NOMO-1 (cell line): ENCODE data around the gene MAFG.

Experiments used
- DNase-seq, 2 experiments: peaks; one replicate each; lab custom pipeline; 2025; ENCODE audit not compliant: unreplicated experiment in 2 of 2; lab: John Stamatoyannopoulos, UW

The MAFG gene

DNA sequence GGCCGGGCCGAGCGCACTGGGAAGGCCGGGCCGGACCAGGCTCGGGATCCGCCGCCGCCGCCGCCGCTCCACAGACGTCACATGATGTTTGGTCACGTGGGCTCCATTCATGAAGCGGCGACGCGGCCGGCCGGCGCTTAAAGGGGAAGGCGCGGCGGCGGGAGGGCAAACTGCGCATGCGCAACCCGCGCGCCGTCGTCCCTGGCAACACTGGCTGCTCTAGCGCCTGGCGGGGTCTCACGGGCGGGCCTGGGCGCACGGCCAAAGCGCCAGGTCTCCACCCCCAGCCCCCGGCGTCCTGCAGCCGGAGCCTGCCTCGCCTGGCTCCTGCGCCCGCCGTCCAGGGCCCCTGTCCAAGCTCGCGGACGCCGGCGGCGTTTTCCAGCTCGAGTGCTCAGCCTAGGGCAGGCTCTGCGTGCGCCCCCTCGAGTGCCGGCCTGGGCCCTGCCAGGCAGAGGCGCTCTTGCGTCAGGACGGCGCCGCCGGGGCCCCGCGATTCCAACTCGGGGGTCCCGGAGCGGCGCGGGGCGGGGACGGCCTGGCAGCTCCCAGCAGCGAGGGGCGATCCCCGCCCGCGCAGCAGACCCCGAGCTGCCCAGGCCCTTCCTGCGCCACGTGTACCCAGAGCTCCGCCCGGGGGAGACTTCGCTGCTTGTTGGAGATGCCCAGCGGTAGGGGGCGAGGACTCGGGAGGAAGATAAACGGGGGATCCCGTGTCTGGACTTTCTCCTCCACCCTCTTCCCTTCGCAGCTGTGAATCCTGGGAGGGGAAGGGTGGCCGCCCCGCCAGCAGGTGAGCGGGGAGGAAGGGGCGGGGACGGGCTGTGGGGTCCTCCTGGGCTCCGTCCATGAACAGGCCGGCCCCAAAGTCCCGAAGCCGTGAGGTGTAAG, at the start of gene MAFG:
Gene MAFG (minus strand): TSS at position 83 of the 891 bp plus-strand sequence. CDS start 4,550 bp downstream, outside the sequence.
- DNase-seq, result peak; percentile 86 to 90

DNA sequence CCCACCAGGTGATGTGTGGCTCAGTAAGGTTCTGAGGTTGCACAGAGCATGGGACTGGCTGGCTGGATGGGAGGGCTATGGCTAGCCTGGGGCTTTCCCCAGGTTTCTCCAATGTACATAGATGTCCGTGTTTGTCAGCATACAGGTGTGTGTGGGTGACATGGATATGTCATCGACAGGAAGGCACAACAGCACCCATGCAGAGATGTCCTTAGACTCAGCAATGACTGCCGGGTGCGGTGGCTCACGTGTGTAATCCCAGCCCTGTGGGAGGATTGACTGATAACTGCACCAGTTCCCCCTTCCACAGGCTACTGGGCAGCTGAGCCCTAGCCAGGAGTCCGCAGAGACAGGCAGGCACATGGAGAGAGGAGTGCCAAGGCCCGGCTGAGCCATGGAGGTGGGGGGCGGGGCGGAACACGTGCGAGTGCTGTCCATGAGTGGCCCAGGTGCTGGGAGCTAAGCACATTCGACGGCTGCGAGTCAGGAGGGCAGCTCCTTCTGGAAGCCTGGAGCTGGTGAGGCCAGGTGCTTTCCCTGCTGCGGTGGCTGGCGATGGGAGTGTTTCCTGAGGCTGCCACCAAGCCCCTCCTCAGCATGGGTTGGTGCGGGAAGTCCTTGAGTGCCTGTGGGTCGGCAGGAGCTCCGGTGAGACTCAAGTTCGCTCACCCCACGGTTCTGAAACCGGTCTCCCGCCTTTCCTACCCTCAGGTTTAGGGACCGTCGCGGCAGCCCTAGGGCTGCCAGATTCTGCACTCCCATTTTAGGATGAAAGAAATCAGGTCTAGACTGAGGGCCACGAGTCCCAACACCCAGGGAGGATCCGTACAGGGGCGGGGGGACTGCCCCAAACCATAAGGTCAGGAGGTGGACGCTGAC, 49.0 kb upstream of the MAFG start:
- no peak for DNase-seq

DNA sequence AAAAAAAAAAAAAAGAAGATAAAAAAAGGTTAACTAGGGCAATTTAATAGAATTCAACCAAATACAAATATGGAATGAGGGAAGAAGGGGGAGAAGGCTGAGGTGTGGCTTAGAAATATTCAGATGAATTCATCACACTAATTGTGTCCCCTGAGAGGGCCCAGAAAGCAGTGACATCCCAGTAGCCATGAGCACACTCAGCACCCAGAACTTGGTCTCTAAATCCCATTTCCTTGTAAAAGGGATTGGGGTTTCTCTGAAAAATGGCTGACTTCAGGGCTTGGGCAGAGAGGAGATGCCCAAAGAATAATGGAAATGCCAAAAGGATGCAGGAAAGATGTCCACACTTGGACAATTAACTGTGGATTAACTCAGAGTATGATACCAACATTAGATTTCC, 45.9 kb upstream of the MAFG start:
- no peak for DNase-seq

DNA sequence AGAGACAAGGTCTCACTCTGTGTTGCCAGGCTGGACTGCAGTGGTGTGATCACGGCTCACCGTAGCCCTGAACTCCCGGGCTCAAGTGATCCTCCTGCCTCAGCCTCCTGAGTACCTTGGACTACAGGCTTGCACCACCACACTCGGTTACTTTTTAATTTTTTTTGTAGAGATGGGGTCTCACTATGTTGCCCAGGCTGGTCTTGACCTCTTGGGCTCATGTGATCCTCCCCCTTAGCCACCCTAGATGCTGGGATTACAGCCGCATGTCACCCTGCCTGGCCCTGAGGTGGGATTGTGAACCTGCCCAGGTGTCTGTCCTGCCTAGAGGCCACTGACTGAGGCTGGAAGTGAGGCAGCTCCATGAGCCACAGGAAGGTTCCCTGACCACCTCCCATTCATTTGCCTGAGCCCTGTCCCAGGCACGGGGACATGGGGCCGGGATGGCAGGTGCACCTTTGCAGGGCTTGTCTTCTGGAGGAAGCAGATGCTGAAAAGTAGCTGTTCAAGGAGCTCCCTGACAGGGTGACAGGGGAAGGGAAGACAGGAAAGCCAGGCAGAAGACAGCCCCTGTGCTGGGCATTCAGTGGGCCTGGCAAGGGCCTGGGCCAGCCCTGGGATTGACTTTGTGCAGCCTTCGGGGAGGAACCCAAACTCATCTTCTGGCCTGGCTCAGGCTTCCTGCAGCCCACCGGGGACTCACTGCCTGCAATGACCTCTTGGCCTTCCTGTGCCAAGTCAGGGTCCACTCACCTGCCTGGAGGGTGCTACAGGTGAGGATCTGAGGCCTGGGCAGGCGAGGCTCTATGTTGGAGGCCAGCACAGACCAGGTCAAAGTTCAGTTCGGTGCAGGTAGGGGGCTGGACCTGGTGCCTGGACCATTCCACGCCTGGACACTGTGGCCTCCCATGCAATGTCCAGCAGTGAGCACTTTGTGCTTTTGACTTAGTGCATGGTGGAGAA, 41.6 kb upstream of the MAFG start:
- no peak for DNase-seq

DNA sequence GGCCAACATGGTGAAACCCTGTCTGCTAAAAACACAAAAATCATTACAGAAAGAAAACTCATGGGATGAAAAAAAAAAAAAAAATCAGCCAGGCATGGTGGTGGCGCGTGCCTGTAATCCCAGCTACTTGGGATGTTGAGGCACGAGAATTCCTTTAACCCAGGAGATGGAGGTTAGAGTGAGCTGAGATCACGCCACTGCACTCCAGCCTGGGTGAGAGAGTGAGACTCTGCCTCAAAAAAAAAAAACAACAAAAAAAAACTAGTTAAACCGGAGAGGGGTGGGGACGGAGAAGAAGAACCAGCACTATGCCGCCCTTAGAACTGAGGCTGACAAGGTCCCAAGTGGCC, 40.8 kb upstream of the MAFG start:
- DNase-seq, result no peak

DNA sequence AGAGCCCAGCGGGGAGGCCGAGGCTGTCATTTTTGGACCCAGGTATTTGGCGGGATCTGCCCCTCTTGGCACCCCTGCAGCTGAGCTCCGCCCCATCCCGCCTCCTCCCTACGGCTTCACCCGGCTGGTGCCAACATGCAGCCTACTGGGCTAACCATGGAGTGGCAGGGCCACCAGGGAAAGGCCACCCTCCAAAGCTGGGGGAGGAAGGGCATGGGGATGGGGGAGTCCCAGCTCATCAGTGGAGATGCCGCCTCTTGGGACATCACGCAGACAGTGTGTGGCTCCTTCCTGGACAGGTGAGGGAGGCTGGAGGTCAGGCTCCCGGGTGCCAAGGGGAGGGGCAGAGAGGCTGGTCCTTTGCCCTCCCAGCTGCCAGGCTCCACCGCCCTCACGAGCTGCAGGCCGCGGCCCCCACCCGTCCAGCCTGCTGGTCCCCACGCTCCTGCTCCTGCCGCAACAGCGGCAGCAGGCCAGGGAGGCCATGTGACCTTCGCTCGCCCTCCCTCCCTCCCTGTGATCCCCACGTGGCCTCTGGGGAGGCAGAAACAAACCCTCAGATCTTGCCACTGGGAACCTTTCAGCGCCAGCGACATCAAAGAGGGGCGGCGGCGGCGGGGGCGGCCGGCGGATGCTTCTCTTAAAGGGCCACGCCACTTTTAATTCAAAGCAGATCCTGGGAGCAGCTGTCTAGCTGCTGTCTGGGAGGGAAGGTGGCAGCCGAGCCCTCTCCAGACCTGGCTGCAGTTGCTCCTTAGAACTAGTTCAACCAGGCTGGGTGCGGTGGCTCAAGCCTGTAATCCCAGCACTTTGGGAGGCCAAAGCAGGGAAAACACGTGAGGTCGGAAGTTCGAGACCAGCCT, 40.2 kb upstream of the MAFG start:
- DNase-seq, result peak; percentile 83 to 86

DNA sequence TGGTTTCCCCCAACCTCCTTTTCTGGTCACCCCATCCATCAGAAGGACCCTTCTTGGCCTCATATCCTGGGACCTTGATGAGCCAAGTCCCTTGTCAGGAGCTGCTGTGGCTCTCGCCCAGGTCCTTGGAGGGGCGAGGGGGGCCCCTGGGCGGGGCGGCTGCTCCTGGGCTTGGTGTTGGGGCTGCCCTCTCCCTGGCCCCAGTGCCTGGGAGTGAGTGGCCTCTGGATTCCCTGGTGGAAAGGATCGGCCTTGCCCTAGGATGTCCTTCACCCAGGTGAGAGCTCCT, 39.7 kb upstream of the MAFG start:
- no peak for DNase-seq

DNA sequence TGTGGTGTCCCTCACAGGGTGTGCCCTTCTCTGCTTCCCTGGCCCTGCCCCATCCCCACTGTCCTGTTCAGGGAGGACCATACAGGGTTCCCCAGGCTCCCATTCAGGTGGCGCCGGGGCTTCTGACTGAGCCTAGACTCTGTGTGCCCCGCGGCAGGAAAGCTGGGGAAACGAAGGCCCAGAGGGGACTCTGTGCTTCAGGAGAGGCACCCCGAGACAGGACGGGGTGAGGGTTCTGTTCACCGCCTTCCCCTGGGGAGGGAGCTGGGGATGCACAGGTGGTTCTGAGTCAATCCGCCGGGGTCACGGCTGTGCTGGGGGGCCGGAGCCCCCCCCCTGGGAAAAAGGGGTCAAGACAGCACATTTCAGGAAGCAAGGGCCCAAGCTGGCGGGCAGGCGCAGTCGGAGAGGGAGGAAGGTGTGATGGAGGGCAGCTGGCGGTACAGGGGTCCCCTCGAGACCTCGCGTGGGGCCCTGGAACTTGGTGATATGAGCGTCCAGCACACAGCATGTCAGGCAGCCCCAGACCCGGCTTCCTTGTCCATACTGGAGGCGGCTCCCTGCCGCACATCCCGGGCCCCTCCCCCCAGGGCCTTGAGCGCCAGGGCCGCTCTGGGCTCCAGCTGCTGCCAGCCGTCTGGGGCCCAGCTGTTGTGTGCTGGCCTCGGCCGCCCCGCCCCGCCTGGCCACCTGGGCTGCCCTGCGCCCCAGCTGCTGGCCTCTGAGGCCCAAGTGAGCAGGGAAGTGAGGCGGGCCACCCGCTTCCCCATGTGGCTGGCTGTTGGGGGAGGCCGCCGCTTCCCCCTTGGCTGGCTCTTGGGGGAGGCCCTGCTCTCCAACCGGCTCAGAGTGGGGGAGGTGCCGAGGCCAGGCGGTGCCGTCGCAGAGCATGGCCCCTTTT, 39.1 kb upstream of the MAFG start:
- DNase-seq, result peak; percentile 73 to 95

DNA sequence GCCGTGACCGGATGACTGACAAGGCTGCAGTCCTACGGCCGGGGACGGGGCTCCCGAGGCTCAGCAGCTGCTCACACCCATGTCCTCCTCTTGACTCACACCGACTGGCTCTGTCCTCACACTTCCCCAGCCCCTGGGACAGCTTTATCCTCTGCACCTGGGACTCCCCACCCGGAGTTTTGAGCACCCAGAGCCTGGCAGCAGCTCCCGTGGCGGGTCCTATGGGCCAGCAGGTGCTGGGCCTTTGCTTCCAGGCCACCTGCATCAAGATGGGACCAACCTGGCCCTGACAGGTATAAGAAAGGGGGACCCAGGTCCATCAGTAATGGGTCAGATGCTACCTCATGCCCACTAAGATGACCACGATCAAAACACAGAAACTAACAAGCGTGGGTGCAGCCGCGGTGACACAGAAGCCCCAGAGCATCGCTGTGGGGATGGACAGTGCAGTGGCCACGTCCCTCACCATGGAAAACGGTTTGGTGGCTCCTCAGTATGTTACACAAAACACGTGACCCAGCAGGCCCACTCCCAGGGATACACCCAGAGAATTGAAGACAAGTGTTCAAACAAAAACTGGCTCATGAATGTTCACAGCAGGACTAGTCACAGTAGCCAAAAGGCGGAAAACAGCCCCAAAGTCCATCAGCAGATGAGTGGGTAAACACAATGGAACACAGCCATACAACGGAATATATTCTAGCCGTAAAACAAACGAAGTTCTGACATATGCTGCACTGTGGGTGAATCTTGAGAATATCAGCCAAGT, 36.7 kb upstream of the MAFG start:
- no peak for DNase-seq

DNA sequence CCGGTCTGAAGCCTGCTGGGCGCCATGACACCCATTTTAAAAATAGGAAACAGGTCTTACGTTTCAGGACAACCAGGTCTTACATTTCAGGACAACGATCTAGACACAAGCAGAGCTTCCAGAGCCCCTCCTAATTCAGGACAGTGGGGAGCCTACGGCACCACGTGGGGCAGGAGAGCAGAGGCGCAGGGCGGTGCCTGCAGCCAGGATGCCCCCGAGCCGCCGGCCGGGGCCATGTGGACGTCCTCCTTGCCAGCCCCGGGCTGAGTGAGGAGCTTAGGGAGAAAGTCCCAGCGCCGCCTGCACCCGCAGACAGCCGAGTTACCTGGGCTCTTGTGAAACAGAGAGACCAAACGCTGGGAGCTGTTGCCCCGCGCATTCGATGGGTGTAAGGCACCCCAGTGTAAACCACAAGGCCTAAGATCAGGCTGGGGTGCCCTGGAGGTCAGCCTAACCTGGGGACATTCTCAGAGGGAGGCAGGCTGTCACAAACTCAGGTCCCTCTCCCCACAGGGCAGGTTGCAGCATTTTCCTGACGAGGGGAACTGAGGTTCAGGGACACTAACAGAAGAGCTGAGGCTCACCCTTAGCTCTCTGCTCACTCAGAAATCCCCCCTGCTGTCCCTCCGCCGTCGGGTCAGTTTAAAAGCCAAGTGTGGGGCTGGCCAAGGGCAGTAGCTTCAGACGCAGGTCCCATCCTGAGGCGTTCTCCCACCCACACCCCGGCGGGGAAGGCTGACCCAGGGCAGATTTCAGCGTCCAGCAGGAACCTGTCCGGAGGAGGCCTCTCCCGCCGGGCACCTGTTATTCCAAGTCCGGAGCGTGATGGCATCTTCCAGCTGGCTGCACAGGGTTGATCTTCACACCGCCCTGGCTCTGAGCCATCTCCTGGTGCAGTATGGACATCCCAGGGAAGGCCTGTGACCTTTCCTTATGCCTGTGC, 35.2 kb upstream of the MAFG start:
- no peak for DNase-seq

DNA sequence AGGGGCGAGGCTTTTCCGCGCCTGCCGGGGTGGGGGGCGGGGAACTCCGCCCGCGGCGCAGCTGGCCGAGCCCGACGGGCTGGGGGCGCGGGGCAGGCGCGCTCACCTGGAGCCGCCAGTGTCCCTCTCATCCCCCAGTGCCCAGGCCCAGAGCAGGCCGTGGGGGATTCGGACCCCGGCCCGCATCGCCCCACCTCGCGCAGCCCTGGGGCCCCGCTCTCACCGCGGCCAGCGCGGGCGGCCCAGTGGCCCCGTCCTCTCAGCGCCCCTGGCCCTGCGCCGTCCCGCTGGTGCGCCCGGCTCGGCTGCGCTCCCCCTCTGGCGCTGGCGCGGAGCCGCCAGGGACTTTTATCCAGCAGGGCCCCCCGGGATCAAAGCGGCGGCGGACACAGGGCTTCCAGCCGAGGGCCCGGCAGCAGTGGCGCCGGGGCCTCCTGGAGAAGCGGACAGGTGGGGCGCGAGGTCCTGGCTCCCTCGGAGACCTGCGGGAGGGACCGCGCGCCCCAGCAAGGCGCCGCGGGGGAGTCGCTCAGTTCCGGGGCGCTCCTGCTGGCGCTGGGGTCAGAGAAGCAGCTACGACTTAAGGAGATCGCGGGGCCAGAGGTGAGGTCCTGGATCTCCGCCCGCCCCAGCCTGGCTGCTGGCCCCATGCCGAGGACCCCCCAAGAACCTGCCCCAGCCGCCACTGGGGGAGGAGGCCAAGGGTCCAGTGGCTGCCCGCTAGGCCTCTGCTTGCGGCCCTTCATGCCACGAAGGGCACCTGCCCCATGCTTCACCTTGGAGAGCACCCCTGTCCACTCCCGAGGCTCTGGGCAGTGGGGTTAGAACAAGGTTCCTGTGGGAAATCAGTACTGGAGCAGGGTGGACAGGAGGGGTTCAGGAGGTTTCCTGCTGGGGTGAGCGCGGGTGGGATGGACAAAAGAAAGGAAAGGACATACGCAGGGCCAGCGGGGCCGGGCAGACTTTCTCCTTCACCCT, 34.3 kb upstream of the MAFG start:
- DNase-seq, result no peak

DNA sequence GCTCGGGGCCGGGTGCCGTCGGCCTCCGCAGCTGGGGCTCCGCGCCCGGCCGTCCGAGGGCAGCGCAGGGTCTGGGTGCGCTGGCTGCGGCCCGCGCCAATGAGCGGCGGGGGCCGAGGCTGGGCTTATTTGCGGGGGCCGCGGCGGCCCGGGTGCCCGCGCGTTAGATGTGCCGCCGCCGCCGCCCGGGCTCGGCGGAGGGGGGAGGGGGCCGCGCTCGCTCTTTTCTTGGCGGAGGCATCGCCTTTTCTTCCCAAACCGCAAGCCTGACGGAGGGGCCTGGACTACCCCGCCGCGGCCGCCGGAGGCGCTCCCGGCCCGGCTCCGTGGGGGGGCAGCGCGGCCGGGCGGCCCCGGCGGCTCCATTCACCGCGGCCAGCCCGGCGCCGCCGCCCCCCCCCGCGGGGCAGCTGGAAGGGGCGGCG, 33.6 kb upstream of the MAFG start, which contains the start of gene NOTUM:
Gene NOTUM (minus strand): TSS at position 101 of the 425 bp plus-strand sequence. CDS start 278 bp downstream, outside the sequence.
- peak in 1 of 2 experiments; percentile 58 for DNase-seq

DNA sequence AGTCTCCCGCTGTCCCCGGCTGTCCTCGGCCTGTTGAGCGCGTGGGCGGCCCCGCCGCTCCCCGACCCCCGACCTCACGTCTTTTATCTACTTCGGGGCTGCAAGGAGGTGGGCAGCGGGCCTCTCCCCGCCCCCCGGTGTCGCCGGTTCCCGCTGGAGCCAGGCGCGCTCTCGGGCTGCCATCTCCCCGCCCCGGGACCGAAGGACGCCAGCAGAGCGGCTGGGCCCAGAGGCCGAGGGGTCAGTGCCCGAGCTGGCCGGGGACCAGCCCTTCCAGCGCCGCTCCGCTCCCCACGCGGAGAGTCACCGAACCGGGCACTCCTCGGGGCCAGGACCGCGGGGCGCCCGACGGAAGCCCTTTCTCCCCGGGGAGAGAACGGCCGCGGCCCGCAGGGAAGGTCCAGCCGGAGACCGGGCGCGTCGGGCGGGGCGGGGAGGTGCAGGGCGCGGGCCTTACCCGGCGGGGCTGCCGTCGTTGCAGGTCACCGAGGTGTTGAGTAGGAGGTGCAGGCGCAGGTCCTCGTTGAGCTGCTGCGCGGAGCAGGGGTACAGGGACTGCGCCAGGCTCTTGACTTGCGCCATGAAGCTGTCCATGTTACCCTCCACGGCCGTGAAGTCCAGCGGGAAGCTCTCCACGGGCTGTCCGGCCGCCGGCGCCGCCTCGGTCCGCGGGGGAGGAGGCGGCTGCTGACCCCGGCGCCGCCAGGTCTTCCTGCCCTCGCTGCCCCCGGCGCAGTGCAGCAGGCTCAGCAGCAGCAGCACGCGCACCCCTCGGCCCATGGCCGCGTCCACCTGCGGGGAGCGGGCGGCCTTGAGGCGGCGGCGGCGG, 32.8 kb upstream of the MAFG start:
- no peak for DNase-seq

DNA sequence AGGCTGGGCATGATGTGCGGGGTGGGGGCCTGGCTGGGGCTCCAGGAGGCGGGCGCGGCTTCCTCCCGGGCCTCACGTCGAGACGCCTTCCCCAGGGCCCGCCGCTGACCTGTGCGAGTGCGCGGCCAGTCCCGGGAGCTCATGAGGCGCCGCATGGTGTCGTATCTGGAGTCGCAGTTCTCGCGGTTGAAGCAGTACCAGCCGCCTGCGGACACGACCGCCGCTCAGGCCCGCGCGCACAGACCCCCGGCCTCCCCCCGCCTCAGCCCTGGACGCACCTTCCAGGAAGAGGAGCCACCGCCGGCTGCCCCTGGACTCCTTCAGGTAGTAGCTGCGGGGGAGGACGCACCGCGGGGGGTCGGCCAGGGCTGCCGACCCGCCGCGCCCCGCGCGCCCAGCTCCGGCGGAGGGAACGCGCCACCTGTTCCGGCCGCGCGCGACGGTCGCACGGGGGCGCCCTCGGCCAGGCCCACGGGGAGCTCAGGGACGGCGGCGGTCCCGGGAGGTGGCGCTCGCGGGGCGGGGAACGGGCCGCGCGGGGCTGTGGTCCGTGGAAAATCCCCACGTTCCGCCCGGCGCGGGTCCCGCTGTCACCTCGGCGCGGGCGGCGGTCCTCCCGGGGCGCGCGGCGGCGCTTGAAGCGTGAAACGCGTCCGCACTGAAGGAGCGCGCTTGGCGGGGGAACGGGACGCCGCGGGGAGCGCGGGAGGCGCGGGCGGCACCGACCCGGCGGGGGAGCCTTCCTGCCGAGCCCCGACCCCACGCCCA, 32.0 kb upstream of the MAFG start:
- DNase-seq, result peak; percentile 57 to 65
